22Rv1 (cell line): ENCODE data around the gene PANK4.

Experiments used
- ZFX ChIP-seq: fragments of 450-650 bp; IDR thresholded peaks from 2 replicates; pipeline ENCODE4 v1.6.1; 2017; ENCODE audit warnings: antibody characterized with exemption, borderline replicate concordance
- TF ChIP-seq, protein P1 (sequence below): fragments of 450-650 bp; IDR thresholded peaks from 2 replicates; pipeline ENCODE4 v1.5.1; 2017; ENCODE audit warnings: mild to moderate bottlenecking

DNA sequence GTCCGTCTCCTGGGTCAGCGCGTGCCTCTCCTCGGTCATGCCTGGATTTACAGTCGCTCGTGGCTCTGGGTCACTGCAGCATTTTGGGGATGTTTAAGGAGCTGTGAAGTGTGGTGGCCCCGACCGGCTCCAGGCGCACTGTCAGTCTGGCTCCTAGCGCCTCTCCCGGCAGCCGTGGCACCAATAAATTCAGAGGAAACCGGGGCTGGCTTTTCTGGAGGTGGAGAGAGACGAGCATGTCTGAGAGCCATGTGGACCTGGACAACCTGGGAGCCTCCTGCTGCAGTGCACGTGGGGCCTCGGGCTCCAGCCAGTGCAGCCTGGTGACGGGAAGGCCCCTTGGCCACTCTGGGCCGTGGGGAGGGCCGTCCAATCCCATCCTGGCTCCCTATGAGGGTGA, 33.2 kb downstream of the PANK4 start:
- TF ChIP-seq ZFX, result no peak
- TF ChIP-seq, protein P1, sequence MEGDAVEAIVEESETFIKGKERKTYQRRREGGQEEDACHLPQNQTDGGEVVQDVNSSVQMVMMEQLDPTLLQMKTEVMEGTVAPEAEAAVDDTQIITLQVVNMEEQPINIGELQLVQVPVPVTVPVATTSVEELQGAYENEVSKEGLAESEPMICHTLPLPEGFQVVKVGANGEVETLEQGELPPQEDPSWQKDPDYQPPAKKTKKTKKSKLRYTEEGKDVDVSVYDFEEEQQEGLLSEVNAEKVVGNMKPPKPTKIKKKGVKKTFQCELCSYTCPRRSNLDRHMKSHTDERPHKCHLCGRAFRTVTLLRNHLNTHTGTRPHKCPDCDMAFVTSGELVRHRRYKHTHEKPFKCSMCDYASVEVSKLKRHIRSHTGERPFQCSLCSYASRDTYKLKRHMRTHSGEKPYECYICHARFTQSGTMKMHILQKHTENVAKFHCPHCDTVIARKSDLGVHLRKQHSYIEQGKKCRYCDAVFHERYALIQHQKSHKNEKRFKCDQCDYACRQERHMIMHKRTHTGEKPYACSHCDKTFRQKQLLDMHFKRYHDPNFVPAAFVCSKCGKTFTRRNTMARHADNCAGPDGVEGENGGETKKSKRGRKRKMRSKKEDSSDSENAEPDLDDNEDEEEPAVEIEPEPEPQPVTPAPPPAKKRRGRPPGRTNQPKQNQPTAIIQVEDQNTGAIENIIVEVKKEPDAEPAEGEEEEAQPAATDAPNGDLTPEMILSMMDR, result no peak
